Right lobe of liver (tissue), 6 donors: ENCODE results near the gene PICALM. TPM values are rescaled to one million over a fixed set of nuclear protein-coding genes. Genes with fewer than 3 reads are reported as not detected.

Source experiments
- ATAC-seq, 4 donors: fragments of 200-7000 bp; cut with Tn5 transposase; one replicate each; pipeline ENCODE4 v1.9.1; 2020; ENCODE audit warnings: mild to moderate bottlenecking in 4 of 4, moderate library complexity in 4 of 4
- DNase-seq, 3 donors: peaks; one replicate each; pipeline ENCODE4 v3.0.0-alpha.2; 2020
- H3K27ac ChIP-seq, 3 donors: fragments of 200-600 bp; one replicate each; pipeline ENCODE4 v1.8.0; 2022
- H3K27me3 ChIP-seq, 2 donors: fragments of 200-600 bp; one replicate each; pipeline ENCODE4 v1.8.0; 2022
- H3K36me3 ChIP-seq, 4 donors: fragments of 200-600 bp; sonication (generic) in 1 of 4; one replicate each; pipeline versions ENCODE4 v1.5.1 to v1.8.0; 2017 to 2022; ENCODE audit warnings: control low read depth in 1 of 4
- H3K4me1 ChIP-seq, 4 donors: fragments of 200-600 bp; sonication (generic) in 1 of 4; one replicate each; pipeline versions ENCODE4 v1.5.1 to v1.8.0; 2017 to 2022; ENCODE audit warnings: control low read depth in 1 of 4
- H3K4me3 ChIP-seq, 3 donors: fragments of 200-600 bp; one replicate each; pipeline ENCODE4 v1.8.0; 2022
- H3K9me3 ChIP-seq, 4 donors: fragments of 200-600 bp; sonication (generic) in 1 of 4; one replicate each; pipeline versions ENCODE4 v1.5.1 to v1.8.0; 2017 to 2022; ENCODE audit warnings: control low read depth in 1 of 4
- CTCF ChIP-seq, 4 donors: fragments of 200-600 bp in 3 of 4; fragments of 450-650 bp in 1 of 4; IDR thresholded peaks; one replicate each; pipeline versions ENCODE4 v1.5.1 to v1.8.0; 2016 to 2022; ENCODE audit warnings: antibody characterized with exemption in 4 of 4, mild to moderate bottlenecking in 2 of 4
- POLR2A ChIP-seq: fragments of 450-650 bp; IDR thresholded peaks from one replicate; pipeline ENCODE4 v1.6.1; 2017; ENCODE audit warnings: antibody characterized with exemption, mild to moderate bottlenecking
- WGBS: methylation state at CpG from one replicate; pipeline ENCODE4 v1.1.6; 2018; ENCODE audit warnings: low coverage, low lambda C conversion rate; ENCODE audit not compliant: insufficient coverage; ENCODE audit errors: missing lambda C conversion rate; 5-methylcytosine and 5-hydroxymethylcytosine counted together
- intact Hi-C, 2 donors: fragments of 100-400 bp; cut with DNase I; formaldehyde crosslinking; loops; one replicate each; pipeline versions ENCODE4 v1.11.2 to v1.14.1; 2022
- total RNA-seq, 6 experiments: library from RNA; depleted of rRNA in 2 of 6; stranded (reverse); fragments of >200 nt in 2 of 6; fragmentation: NEBNext Ultra II Directional in 3 of 6; extraction: Animal tissue kit (Norgen Biotek cat#: 25700) in 3 of 6; gene quantifications; one replicate each; pipeline versions ENCODE4 v1.1.0 to v1.2.4, GENCODE V29; 2016 to 2023
- donor health status: DM: no; HTN: yes; CAD: no.
- donor health status: DM: no; HTN: no; CAD: no.
- donor health status: DM: no; HTN: no; CAD: no.
- donor health status: DM: no; HTN: yes; CAD: no.
- donor health status: DM: no; HTN: yes; CAD: no.

Gene PICALM
- total RNA-seq, 6 experiments from 2014 or later: 84.1 to 137 (median 97.6) TPM

- Histone ChIP-seq H3K27ac (no peak overlapping the region), H3K9me3 (no peaks in the 10 kb centered on the region), H3K36me3 (no peaks in the 10 kb centered on the region), H3K4me1 (peaks cover 0 to 8% (median 2%) of the 10 kb centered on the region in 4 donors), H3K4me3 (no peak overlapping the region), H3K27me3 (no peaks in the 10 kb centered on the region)
- intact Hi-C loops: no loop called here
- WGBS: 94% methylated on average over 5 of the region's 5 CpGs
- no peak for TF ChIP-seq POLR2A
- DNase-seq (no peak), ATAC-seq (no peak)
These were observed 3.3 kb upstream of the PICALM start for GRCh38 chr11:86072211-86072610.

- Histone ChIP-seq H3K27me3 (no peaks in the 10 kb centered on the region), H3K4me1 (peaks cover 0 to 15% (median 4%) of the 10 kb centered on the region in 4 donors), H3K27ac (peak overlapping the region; percentile 86 to 98 (median 93)), H3K36me3 (no peaks in the 10 kb centered on the region), H3K9me3 (no peaks in the 10 kb centered on the region), H3K4me3 (no peak overlapping the region)
- ATAC-seq (no peak), DNase-seq (no peak)
- TF ChIP-seq POLR2A (no peak), CTCF (IDR thresholded peaks at IDR 0.05) (no peak)
- intact Hi-C loops: no loop called here
- WGBS: 80% methylated on average over 2 of the region's 2 CpGs
These were observed 1.5 kb upstream of the PICALM start for GRCh38 chr11:86070142-86071056.

- Histone ChIP-seq H3K27ac (peak overlapping the region; percentile 86 to 98 (median 93)), H3K36me3 (no peaks in the 10 kb centered on the region), H3K4me1 (peaks cover 0 to 23% (median 9%) of the 10 kb centered on the region in 4 donors), H3K27me3 (no peaks in the 10 kb centered on the region), H3K9me3 (no peaks in the 10 kb centered on the region), H3K4me3 (peak overlapping the region; percentile 28 to 89 (median 88))
- DNase-seq (no peak), ATAC-seq (peak; percentile 22 to 48 (median 35))
- intact Hi-C loops: no loop called here
- 4% methylated on average over 14 of the region's 14 CpGs for WGBS
- TF ChIP-seq CTCF (IDR thresholded peaks at IDR 0.05) (no peak), POLR2A (peak; percentile 5)
These were observed 671 bp upstream of the PICALM start for GRCh38 chr11:86069408-86070101.

GRCh38 chr11:86068138-86068871 is 579 bp downstream of the PICALM start:
- no peaks in the 10 kb centered on the region for H3K27me3 ChIP-seq
- peak; percentile 49 to 71 (median 53) for DNase-seq
- ATAC-seq: peak; percentile 1 to 26 (median 4)
- H3K27ac ChIP-seq: peak overlapping the region; percentile 93 to 98 (median 94)
- no peak for TF ChIP-seq POLR2A
- TF ChIP-seq CTCF (IDR thresholded peaks at IDR 0.05): no peak
- no peaks in the 10 kb centered on the region for H3K9me3 ChIP-seq
- peak overlapping the region; percentile 62 to 89 (median 88) for H3K4me3 ChIP-seq
- intact Hi-C loops: no loop called here
- no peaks in the 10 kb centered on the region for H3K36me3 ChIP-seq
- 0% methylated on average over 25 of the region's 47 CpGs for WGBS
- peaks cover 0 to 36% (median 13%) of the 10 kb centered on the region in 4 donors for H3K4me1 ChIP-seq
